Posterior vena cava (tissue), 2 donors: Measurements from ENCODE around the gene CABP5. TPM values are rescaled to one million over a fixed set of nuclear protein-coding genes. Genes with fewer than 3 reads are reported as not detected.

ENCODE experiments used
- total RNA-seq, 2 donors: library from RNA; stranded (reverse); fragmentation: NEBNext Ultra II Directional; extraction: Animal tissue kit (Norgen Biotek cat#: 25700); gene quantifications; one replicate each; pipeline ENCODE4 v1.2.1, GENCODE V29; 2021
- donor health status: DM: yes; HTN: yes; CAD: no.
- donor health status: DM: yes; HTN: yes; CAD: no.

Gene CABP5
- total RNA-seq, 2 donors from 2014 or later: not detected

Other genes with a start within 250 kb of the CABP5 start
- gene TPRX1, start 239.5 kb downstream of the CABP5 start, total RNA-seq: not detected
- not detected for gene CRX, start 222.1 kb downstream of the CABP5 start, total RNA-seq
- not detected for gene TPRX2, start 184.8 kb downstream of the CABP5 start, total RNA-seq
- not detected for gene SULT2A1, start 157.8 kb downstream of the CABP5 start, total RNA-seq
- gene BSPH1, start 51.9 kb downstream of the CABP5 start, total RNA-seq: not detected
- gene ELSPBP1, start 49.4 kb downstream of the CABP5 start, total RNA-seq: not detected
- gene PLA2G4C, start 66.7 kb upstream of the CABP5 start, total RNA-seq: 10 to 100 TPM; 13.7 to 20.2 TPM
- gene LIG1, start 126.3 kb upstream of the CABP5 start, total RNA-seq: 1 to 10 TPM; 4.8 to 5.9 TPM
- gene ZSWIM9, start 126.6 kb upstream of the CABP5 start, total RNA-seq: 1 to 10 TPM; 6.1 to 8.6 TPM
- gene CARD8, start 211.8 kb upstream of the CABP5 start, total RNA-seq: 10 to 100 TPM; 44.0 to 54.2 TPM
- under 1 TPM; 0.37 to 0.38 TPM for gene ZNF114, start 226.0 kb upstream of the CABP5 start, total RNA-seq